Epidermal melanocyte (primary cell): Measurements from ENCODE around the gene TMEM9.

ENCODE experiments used
- DNase-seq: peaks from one replicate; pipeline ENCODE4 v3.0.0; 2011; ENCODE audit warnings: low spot score; ENCODE audit not compliant: insufficient read length

The TMEM9 gene

DNA sequence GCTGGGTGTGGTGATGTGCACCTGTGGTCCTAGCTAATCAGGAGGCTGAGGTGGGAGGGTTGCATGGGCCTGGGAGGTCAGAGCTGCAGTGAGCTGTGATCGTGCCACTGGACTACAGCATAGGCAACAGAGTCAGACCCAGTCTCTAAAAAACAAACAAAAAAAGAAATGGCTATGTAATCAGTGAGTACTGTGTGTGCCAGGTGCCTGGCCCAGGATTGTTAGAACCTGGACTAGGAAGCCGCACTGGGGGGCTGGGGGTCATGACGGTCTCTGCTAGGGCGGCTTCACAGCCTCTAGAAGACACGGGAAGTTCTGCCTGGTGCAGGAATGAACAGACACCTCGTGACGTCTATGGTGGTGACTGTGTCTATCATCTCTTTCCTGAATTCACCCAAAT is 8.5 kb downstream of the TMEM9 start:
- DNase-seq: no peak

DNA sequence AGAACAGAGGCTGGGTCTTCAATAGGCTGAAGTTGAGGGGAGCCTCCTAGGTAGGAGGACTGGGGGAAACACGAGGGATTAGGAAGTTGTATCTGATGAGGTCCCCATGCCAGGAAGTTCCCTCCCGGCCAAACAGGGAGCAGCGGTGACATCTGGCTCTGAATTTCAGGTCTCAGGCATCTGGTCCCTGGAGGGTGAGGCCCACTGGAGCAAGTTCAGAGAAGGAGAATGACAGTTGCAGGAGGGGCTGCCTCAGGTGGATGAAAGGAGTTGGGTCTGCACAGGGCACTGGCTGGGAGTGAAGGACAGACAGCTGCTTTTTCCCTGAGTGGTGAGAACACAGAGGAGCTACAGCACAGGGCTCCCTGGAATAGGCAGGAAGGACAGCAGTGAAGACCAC is 9.1 kb downstream of the TMEM9 start:
- no peak for DNase-seq

GRCh38 chr1:201144701-201145100 is 9.6 kb downstream of the TMEM9 start:
- no peak for DNase-seq

DNA sequence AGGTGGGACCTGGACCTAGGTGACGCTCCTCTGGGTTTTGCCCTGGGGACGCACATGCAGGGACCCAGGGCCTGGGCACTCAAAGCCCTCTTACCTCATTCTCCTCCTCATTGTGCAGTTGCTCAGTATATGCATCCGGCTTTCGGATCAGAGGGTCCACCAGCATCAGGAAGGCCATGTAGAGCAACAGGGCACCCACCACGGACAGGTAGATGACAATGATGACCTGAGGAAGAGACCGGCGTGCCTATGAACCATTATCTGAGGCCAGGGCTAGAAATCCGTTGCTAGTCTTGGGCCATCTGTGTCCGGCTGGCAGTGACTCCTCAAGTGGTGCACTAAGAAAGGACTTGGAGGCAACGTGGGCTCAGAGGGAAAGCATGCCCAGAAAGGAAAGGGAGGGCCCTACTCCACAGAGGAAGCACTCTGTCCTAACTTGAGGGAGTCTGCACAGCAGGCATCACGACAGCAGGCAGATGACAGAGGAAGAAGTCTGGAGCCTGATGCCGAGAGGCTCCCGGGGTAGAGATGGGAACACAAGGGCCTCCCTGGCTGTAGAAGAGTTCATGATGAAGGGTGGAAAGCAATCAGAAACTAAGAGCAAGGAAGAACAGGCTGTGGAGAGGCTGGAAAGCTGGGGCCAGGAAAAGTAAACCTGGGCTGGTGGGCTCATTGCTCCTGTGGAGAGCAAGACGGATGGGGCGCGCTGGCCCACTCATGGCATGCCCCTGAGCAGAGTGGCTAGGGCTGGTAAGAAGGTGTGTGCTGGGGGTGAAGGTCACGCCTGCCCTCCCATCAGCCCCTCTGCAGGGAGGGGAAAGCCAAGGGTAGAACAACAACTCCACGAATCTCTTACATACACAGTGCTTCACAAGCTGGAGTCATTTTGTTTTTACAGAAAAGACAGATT is 10.3 kb downstream of the TMEM9 start:
- DNase-seq: no peak

- DNase-seq: no peak
Measured at GRCh38 chr1:201142849-201143725, 11.2 kb downstream of the TMEM9 start.

DNA sequence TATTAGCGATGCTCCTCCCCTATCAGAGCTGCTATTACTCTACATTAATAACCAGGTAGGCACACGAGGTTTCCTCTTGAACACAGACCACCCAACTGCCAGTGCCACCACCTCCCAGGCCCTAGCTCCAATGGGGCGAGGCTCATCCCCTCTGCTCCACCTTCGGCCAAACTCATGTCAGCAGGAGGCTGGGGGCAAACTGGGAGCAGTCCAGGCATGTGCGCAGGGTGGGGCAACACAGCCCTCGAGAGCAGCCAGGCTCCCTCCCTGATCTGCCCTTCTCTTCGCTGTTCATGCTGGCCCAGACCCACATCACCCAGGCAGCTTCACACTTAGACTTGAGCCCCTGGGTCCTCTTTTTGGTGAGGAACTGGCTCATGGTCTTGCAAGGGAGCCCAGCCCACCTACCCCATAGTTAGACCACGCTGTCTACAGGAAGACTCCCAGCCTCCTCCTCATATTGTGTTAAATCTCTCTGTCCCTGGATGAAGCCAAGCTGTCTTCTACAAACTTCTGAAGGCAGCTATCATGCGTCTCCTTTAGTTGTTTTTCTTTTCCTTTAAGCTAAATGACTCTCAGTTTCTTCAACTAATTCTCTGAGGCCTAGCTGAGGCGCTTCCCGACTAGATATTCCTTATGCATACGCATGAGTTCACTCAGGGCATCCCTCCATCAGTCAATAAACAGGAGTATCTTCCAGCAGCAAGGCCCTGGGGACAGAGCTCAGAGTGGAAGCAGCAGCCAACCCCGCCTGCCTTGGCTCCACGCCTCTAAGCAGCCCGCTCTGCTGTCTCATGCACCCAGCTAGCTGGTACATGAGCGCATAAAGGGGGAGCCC is 12.0 kb downstream of the TMEM9 start:
- DNase-seq: no peak

- DNase-seq: no peak
Measured at GRCh38 chr1:201141418-201141817, 12.9 kb downstream of the TMEM9 start.

DNA sequence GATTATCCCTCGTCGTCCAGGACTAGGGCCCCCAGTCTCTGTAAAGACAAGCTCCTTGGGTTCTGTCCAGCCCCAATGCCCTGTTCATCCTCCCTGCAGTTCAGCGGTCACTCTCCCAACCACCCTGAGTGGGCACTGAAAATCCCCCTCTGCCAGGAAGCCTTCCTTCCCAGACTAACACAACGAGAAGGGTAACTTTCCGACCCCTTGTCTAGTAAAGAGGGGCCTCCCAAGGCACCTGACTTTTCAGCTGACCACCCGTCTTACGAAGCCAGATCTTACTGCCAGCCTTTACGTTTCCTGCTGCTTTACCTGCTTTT is 13.4 kb downstream of the TMEM9 start:
- DNase-seq: no peak

DNA sequence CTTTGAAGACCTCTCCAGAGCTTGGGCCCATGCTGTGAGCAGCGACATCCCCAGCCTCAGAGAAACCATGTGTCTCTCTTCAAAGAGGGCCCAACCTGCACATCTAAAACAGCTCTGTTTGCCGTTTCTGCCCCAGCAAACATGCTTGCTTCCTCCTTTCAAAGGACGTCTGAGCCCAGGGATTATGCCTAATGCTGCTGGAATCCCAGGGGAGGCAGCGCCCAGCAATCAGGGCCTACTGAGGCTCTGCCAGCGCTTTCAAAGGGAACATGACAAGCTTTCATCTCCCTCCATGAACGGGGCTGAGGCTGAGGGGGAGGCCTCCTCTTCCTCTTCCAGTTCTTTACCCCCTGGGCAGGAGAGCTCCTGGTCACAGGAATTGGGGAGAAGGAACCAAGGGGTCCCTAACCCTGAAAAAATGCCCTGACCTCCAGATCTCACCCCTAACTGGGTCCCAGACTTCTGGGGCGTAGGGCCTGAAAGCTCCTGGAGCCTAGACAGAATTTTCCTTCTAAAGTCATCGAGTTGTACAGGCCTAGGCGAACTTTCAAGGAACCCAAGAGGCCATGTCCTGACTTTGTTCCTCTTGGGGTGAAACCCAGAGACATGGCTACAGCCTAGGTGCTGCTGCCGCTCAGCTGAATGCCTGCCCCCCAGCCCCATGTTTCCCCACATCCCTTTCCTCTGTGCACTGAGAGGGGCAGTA is 13.9 kb downstream of the TMEM9 start:
- DNase-seq: no peak

GRCh38 chr1:201139756-201140155 is 14.5 kb downstream of the TMEM9 start:
- DNase-seq: no peak

- DNase-seq: no peak
Measured at GRCh38 chr1:201139306-201139705, 15.0 kb downstream of the TMEM9 start.

DNA sequence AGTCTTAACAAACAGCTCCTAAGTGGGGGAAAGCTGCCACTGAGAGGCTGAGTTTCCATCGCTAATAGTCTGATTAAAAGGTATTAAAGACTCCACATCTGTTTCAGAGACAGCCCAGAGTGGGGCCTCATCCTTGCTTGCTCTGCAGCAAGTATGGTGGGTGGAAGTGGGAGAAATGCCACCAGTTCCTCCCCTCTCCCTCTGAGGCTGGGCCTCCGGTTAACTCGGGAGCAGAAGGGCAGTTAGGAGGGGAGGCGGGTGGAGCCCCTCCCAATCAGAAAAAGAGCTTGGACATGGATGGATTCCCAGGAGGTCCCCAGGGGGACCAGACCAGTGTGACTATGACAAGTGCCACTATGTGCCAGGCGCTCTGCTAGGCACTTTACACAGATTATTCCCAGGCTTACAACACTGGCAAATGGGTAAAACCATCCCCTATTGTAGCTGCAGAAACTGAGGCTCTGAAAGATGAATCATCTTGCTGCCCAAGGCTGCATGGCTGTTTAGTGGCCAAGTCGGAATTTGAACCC is 15.9 kb downstream of the TMEM9 start:
- no peak for DNase-seq

DNA sequence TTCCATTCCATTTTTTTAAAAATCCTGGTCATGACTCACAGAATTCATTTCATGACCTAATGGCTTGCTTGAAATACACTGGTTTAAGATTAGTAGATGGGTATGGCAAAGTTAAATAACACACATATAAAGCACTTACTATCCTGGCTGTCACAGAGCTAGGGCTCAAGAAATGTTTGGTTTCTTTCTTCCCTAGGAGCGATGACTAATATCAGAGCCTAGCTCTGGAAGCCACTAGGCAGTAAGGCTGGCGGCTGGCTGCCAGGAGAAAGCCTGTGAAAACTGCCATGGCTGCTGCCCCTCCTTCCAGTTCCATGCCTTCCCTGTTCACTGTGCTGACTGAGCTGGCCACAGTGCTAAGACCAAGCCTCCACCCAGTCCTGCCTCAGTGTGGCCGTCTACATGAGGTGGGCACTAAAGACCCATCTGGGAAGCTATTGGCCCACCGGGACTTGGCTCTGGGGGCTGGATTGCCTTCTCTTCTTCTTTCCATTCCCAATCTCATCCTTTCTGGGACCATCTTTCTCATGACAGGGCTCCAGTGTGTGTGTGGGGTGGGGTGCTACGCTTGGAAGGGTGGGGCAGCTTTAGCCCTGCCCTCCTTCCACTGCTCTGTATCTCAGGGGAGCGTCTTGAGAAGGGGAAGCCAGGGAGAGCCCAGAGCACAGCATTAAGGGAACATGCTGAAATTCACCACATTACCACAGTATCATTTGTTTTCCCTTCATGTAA is 16.5 kb downstream of the TMEM9 start:
- DNase-seq: peak; percentile 77

GRCh38 chr1:201137024-201137392 is 17.3 kb downstream of the TMEM9 start:
- no peak for DNase-seq

DNA sequence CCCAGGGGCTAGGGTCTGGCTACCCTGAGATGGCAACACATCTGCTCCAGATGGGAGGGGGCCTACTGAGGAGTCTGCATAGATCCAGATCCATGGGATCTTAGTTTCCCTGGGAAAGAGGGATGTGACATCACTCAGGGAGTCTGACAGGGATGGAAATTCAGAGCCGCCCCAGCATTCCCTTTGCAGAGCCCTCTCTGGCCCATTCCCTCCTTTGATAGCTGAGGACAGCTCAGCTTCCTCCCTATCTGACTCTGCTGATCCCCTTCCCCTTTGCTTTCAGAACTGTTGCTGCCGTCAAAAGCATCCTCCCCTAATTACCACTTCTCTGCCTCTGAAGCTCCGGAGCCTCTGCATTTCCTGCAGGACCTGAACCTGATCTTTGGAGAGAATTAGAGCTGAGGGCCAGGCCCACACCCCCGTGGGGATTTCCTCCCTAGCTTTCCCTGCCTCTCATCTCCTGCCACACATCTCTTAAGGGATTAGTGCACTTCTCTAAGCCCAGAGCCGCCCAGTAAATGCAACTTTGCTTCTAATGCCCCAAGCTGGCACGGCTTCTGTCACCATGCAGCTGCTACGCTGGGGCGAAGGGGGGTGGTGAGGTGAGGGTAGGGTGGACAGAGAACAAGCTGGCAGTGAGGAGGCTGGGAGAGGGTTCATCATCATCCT is 17.8 kb downstream of the TMEM9 start:
- no peak for DNase-seq

DNA sequence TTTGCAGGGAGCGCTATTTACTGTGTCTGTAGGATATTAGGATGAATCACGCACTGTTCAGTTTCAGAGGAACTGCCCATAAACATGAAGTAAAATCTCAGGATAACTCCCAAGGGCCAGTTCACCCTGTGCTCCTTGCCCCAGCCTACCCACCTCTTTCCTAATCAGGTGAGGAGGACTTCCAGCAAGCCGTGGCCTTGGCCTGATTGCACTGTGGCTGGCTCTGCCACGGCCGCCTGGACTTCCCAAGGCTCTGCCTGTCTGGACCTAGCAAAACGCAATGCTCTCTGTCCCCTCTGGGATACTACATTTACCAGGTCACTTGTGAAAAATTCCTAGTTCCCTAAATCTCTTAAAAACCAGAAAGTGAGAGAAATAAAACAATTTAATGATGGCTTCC is 19.9 kb downstream of the TMEM9 start:
- no peak for DNase-seq

DNA sequence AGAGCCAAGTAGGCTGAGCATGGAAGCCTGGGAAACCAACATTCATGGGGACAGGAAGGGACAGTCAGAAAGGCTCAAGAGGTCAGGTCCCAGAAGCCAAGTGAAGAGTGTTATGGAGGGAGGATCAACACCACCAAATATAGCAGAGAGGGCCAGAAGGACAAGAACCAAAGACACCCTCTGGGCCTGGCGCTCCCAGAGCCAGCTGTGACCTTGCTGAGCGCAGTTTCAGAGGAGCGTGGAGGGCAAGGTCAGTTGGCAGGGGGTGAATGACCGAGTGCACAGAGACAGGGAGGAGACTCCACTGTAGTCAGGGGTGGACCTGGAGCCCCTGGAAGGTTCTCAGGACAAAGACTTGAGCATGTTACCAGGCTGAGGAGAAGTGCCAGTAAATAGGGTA is 22.9 kb downstream of the TMEM9 start:
- DNase-seq: no peak

- DNase-seq: no peak
Measured at GRCh38 chr1:201128962-201129361, 25.3 kb downstream of the TMEM9 start.

- no peak for DNase-seq
Measured at GRCh38 chr1:201128476-201128875, 25.8 kb downstream of the TMEM9 start.
